Smooth muscle cell (in vitro differentiated cells): ENCODE data around the gene VMP1. TPM values are rescaled to one million over a fixed set of nuclear protein-coding genes. Genes with fewer than 3 reads are reported as not detected.
"Not testable (repeated sequence)": the region's sequence is repeated elsewhere in the genome, so short reads cannot be mapped to it uniquely, and the experiment has no call there.

Source experiments
- DNase-seq: peaks from one replicate; lab custom pipeline; 2025; ENCODE audit not compliant: unreplicated experiment; lab: John Stamatoyannopoulos, UW
- H2AFZ ChIP-seq: fragments of 200-600 bp; sonication (generic); 2 replicates; pipeline ENCODE4 v1.6.0; 2016; ENCODE audit warnings: antibody characterized with exemption, low read depth, mild to moderate bottlenecking
- H3F3A ChIP-seq: fragments of 200-600 bp; sonication (generic); 2 replicates; pipeline ENCODE4 v1.6.0; 2017; ENCODE audit warnings: antibody characterized with exemption, low read depth
- H3K27ac ChIP-seq: fragments of 200-600 bp; sonication (generic); 2 replicates; pipeline ENCODE4 v1.5.1; 2016; ENCODE audit warnings: low read depth, mild to moderate bottlenecking
- H3K27me3 ChIP-seq: fragments of 200-600 bp; sonication (generic); 2 replicates; pipeline ENCODE4 v1.6.1; 2016; ENCODE audit warnings: low read depth, mild to moderate bottlenecking
- H3K36me3 ChIP-seq: fragments of 200-600 bp; sonication (generic); 2 replicates; pipeline ENCODE4 v1.5.1; 2016; ENCODE audit warnings: low read depth
- H3K4me1 ChIP-seq: fragments of 200-600 bp; sonication (generic); 2 replicates; pipeline ENCODE4 v1.5.1; 2016; ENCODE audit warnings: low read depth
- H3K4me2 ChIP-seq: fragments of 200-600 bp; sonication (generic); 2 replicates; pipeline ENCODE4 v1.6.0; 2016; ENCODE audit warnings: mild to moderate bottlenecking
- H3K4me3 ChIP-seq: fragments of 200-600 bp; sonication (generic); 2 replicates; pipeline ENCODE4 v1.5.1; 2016; ENCODE audit warnings: mild to moderate bottlenecking
- H3K79me2 ChIP-seq: fragments of 200-600 bp; sonication (generic); 2 replicates; pipeline ENCODE4 v1.6.0; 2016; ENCODE audit warnings: low read depth, mild to moderate bottlenecking
- H3K9ac ChIP-seq: fragments of 200-600 bp; sonication (generic); 2 replicates; pipeline ENCODE4 v1.6.0; 2016; ENCODE audit warnings: low read depth
- H3K9me3 ChIP-seq: fragments of 200-600 bp; sonication (generic); replicated peaks from 2 replicates; pipeline ENCODE4 v1.5.1; 2016; ENCODE audit warnings: low read depth
- H4K20me1 ChIP-seq: fragments of 200-600 bp; sonication (generic); 2 replicates; pipeline ENCODE4 v1.6.0; 2016; ENCODE audit warnings: low read depth
- CTCF ChIP-seq: fragments of 200-600 bp; sonication (generic); IDR thresholded peaks from 2 replicates; pipeline ENCODE4 v1.5.1; 2017; ENCODE audit warnings: borderline replicate concordance, mild to moderate bottlenecking, antibody characterized with exemption; ENCODE audit not compliant: insufficient read depth, poor library complexity, severe bottlenecking
- WGBS: methylation state at CpG from one replicate; pipeline ENCODE4 v1.1.7; 2016; ENCODE audit warnings: low lambda C conversion rate; 5-methylcytosine and 5-hydroxymethylcytosine counted together
- polyA plus RNA-seq: library from polyadenylated mRNA; unstranded; fragments of >200 nt; fragmentation: Nextera tagmentation; extraction: Ambion mirVana; gene quantifications from 2 replicates; pipeline ENCODE4 v1.2.1, GENCODE V29; 2016
- total RNA-seq: library from RNA; depleted of rRNA; stranded (reverse); fragments of >200 nt; gene quantifications from 2 replicates; pipeline ENCODE4 v1.2.3, GENCODE V29; 2014

VMP1 gene
- total and polyA plus RNA-seq, 2 experiments from 2014 or later: 102 to 545 TPM

- Histone ChIP-seq H3K9ac (peak overlapping the region; percentile 95), H3K4me1 (peaks cover 20% of the 10 kb centered on the region), H3K4me3 (no peak overlapping the region)
Observed at GRCh38 chr17:59754552-59754951, 47.1 kb downstream of the VMP1 start.

GRCh38 chr17:59755069-59755468 is 47.6 kb downstream of the VMP1 start:
- H2AFZ ChIP-seq, H3K9me3 ChIP-seq, H4K20me1 ChIP-seq, H3K27me3 ChIP-seq, H3K4me3 ChIP-seq, H3K36me3 ChIP-seq, DNase-seq: not testable (repeated sequence)
- Histone ChIP-seq H3K27ac (peak overlapping the region; percentile 100), H3K4me1 (peaks cover 20% of the 10 kb centered on the region), H3K79me2 (peaks cover 42% of the 10 kb centered on the region), H3F3A (peaks cover 50% of the 10 kb centered on the region), H3K4me2 (peak overlapping the region; percentile 67), H3K9ac (peak overlapping the region; percentile 81)
- 76% methylated on average over 12 of the region's 12 CpGs for WGBS

More at GRCh38 chr17:59754552-59754951, 47.1 kb downstream of the VMP1 start:
- DNase-seq: no peak
- Histone ChIP-seq H3K27me3 (no peaks in the 10 kb centered on the region), H3K9me3 (no peaks in the 10 kb centered on the region), H3K27ac (peak overlapping the region; percentile 100), H3K36me3 (no peaks in the 10 kb centered on the region), H3K4me2 (peak overlapping the region; percentile 93), H3F3A (peaks cover 50% of the 10 kb centered on the region), H4K20me1 (no peaks in the 10 kb centered on the region), H3K79me2 (peaks cover 41% of the 10 kb centered on the region), H2AFZ (no peak overlapping the region)
- TF ChIP-seq CTCF: no peak

- Histone ChIP-seq H3K79me2 (peaks cover 48% of the 10 kb centered on the region), H2AFZ (no peak overlapping the region), H3K9me3 (no peaks in the 10 kb centered on the region), H3K36me3 (no peaks in the 10 kb centered on the region), H3K9ac (peak overlapping the region; percentile 81), H3K4me3 (no peak overlapping the region), H3K4me2 (peak overlapping the region; percentile 67), H3K27ac (peak overlapping the region; percentile 100), H3F3A (peaks cover 54% of the 10 kb centered on the region), H4K20me1 (no peaks in the 10 kb centered on the region), H3K27me3 (no peaks in the 10 kb centered on the region), H3K4me1 (peaks cover 23% of the 10 kb centered on the region)
- DNase-seq: no peak
- TF ChIP-seq CTCF: no peak
- 5% methylated on average over 3 of the region's 3 CpGs for WGBS
Observed at GRCh38 chr17:59756236-59756818, 48.9 kb downstream of the VMP1 start.

- H4K20me1 ChIP-seq: no peaks in the 10 kb centered on the region
- H3K4me2 ChIP-seq: peak overlapping the region; percentile 67
- H3K9me3 ChIP-seq: no peaks in the 10 kb centered on the region
- no peaks in the 10 kb centered on the region for H3K27me3 ChIP-seq
- H3F3A ChIP-seq: peaks cover 57% of the 10 kb centered on the region
- H3K36me3 ChIP-seq: no peaks in the 10 kb centered on the region
- H3K27ac ChIP-seq: peak overlapping the region; percentile 100
- H3K79me2 ChIP-seq: peaks cover 48% of the 10 kb centered on the region
- H2AFZ ChIP-seq: no peak overlapping the region
- H3K4me3 ChIP-seq: no peak overlapping the region
- peaks cover 30% of the 10 kb centered on the region for H3K4me1 ChIP-seq
- TF ChIP-seq CTCF: no peak
- no peak for DNase-seq
- H3K9ac ChIP-seq: peak overlapping the region; percentile 81
Observed at GRCh38 chr17:59757043-59757442, 49.6 kb downstream of the VMP1 start.
